Stimulated activated CD4-positive, alpha-beta T cell treated with anti-CD3 and anti-CD28 coated beads, Interleukin-15, amount 100 ng/mL, for 1 hour (primary cell): ENCODE results near the gene TOMM20.
"Not testable (repeated sequence)": the region's sequence is repeated elsewhere in the genome, so short reads cannot be mapped to it uniquely, and the experiment has no call there.

Source experiments
- DNase-seq, 2 donors: peaks; one replicate each; pipeline ENCODE4 v3.0.0-alpha.2; 2020; ENCODE audit warnings: low read depth in 1 of 2, low spot score in 1 of 2

TOMM20 gene

DNA sequence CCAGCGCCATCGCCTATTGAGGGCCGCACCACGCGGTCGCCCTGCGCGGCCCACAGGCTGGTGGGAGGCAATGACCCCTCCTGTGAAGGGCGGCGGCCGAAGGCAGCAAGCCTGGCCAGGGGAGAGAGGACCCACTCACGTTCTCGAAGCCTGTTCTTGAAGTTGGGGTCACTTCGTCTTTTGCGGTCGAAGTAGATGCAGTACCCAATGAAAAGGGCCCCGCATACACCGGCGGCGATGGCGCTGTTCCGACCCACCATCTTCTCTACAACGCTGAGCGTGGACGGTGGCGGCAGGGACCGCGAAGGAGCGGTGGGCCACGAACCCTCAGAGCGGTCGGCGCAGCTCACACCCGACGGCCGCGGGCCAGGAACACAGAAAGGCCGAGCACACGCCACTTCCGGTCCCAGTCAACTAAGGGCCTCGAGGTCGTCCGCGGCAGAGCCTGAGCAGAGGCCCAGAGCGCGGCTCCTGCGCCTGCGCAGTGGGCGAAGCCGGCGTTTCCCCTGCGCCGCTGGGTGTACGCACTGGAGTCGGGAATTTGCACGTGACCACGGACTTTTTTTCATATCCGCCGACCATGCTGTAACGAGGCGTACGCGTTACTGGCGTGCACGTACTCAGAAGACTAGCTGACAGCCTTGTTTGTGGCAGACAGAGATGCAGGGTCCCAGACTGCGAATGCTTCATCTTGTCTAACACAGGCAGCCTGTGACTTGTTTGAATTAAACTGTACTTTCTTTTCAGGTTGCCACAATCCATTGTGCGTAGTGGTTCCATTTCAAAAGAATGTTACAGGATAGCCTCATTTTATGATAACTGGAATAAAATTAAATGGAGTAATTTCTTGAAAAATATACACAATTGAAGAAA lies at the start of gene TOMM20:
Gene TOMM20, minus strand, starts transcription at position 382 of the 873 bp plus-strand sequence. Its CDS starts 122 bp downstream, at position 260.
- DNase-seq: peak; percentile 88 to 91

DNA sequence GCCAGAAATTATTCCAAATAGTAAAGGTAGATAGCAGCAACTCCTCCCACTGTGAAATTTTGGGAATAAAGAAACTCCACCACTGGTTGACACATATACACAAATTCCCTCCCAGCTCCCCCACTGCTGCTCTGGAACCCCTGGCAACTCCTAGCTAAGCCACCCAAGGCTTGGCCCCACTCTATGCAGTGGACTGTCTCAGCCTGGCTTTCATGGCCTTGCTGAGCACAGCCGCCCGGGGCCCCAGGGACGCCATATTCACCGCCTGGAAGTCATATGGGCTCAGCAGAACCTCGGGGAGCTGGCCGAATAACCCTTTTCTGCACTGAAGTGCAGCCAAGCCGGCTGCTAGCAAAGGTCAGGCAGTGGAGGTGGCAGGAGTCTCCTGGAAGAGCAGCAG lies 47.8 kb upstream of the TOMM20 start:
- no peak for DNase-seq

DNA sequence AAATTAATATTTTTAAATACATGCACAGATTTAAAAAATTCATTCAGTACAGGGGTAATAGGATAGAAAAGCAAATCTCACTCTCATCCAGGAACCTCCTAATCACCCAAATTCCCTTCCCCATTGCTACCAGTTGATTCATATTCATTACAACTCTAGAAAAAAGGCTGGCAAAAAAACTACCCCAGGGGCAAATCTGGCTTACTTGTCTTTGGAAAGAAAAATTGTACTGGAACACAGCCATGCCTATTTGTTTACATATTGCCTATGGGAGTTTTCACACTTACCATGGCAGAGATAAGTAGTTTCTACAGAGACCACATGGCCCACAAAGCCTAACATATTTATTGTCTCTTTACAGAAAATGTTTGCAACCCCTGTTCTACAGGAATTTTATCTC lies 41.3 kb upstream of the TOMM20 start:
- no peak for DNase-seq

DNA sequence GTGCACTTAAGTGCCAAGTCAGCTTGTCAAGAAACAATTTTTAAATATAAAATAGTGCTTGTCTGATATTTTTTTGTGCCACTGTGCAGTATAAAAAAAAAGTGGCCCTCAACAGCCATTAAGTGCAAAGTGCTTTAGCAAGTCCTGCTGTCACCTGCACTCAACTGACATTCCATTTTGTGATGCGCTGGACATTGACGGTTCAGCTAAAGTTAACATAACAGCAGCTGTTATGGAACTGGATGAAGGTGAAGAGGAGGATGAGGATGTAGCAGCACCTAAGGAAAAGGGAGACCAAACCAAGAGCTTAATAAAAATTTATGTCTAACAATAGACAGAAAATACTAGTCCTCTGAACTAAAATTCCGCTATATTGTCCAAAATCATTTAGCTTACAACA lies 39.7 kb upstream of the TOMM20 start:
- DNase-seq: no peak

DNA sequence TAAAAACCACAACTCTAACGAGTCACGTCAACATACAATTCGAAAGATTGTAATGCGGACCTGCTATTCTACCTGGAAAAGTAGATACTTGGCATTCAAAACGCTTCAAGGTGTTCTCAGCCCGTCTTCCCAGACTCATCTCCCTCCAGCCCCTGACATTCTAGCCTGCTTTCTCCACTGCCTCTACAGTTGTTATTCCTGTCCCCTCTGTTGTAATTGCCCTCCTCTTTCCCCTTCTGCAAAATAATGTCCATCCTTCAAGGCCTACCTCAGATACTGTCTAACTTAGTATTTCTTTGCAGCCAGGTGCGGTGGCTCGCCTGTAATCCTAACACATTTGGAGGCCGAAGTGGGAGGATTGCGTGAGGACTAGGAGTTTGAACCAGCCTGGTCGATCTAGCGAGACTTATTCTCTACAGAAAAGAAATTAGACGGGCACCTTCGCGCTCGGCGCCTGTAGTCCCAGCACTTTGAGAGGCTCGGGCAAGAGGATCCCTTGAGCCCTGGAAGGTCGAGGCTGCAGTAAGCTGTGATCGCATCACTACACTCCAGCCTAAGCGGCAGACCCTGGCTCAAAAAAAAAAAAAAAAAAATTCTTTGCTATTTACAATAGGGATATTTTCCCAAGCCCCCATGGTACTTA lies 33.2 kb upstream of the TOMM20 start:
- DNase-seq: no peak

DNA sequence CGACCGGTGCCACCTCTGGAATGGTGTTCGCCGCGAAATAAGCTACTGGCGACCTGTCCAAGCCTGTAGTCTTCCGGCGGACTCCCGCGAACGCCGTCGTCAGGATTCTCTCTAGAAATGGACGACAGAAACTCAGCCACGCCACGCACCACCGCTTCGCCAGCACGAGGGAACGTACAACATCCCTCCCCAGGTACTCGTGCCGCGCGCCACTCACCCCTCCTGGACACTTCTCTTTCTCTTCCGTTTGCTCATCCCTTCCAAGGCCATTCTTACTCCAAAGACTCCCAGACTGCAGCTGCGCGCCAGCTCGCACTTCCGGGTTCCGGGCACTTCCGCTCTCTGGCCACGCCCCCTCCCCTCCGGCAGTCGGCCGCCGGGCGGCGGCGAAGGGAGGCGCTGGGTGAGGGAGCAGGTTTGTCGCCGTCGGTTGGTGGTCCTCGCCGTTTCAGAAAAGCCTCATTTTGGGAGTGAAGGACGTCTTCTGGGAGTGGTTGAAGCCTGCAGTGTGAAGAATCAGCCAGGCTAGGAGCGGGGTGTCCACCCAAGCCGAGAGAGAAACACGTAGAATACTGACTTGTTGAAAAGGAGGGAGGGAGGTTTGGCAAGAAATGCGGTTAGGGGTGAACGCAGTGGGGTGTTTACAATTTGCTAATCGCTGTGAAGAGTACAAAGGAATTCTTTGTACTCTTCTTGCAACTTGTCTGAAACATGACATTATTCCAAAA lies 32.5 kb upstream of the TOMM20 start, which contains the start of gene RBM34:
Gene RBM34, minus strand, starts transcription at position 294 of the 728 bp plus-strand sequence. Its CDS starts 24 bp downstream, at position 270.
- DNase-seq: peak; percentile 82 to 89

DNA sequence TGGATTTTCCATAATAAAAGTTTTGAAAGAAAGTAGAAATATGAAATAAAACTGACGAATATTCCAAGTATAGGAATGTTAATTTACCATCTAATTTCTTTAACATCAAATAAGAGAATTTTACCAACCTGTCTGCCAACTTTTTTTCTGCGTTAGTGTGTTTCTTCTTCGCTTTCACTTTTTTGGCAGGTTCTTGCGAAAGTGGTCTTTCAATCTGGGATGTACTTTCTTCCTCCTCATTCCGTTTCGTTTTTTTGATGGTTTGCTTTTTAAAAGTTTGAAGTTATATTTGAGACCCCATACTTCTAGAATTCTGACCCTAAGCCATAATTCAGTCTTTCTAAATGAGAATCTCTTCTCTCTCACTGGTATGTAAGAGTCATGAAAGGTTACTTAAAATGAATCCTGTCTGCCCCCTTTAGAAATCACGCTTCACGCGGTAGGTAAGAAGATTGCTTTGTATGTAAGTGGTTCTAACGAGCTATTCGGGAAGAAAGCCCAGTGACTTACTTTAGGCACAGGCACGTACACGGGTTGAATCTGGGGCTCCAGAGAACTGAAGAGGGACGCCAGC lies 31.8 kb upstream of the TOMM20 start:
- no peak for DNase-seq

DNA sequence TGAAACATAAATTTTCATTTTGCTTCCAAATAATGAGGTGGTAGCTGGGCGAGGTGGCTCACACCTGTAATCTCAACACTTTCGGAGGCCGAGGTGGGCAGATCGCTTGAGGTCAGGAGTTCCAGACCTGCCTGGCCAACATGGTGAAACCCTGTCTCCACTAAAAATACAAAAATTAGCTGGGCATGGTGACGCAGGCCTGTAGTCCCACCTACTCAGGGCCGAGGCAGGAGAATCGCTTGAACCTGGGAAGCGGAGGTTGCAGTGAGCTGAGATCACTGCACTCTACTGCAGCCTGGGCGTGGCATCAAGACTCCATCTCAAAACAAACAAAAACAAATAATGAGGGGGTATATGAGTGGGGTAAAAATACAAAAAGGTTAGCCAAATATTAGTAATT lies 31.3 kb upstream of the TOMM20 start:
- not testable (repeated sequence) for DNase-seq

DNA sequence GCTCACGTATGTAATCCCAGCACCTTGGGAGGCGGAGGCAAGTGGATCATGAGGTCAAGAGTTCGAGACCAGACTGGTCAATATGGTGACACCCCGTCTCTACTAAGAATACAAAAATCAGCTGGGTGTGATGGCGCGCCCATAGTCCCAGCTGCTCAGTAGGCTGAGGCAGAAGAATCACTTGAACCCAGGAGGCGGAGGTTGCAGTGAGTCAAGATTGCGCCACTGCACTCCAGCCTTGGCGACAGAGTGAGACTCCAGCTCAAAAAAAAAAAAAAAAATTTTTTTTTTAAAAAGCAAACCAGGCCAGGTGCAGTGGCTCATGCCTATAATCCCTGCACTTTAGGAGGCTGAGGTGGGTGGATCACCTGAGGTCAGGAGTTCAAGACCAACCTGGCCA lies 30.6 kb upstream of the TOMM20 start:
- DNase-seq: not testable (repeated sequence)

DNA sequence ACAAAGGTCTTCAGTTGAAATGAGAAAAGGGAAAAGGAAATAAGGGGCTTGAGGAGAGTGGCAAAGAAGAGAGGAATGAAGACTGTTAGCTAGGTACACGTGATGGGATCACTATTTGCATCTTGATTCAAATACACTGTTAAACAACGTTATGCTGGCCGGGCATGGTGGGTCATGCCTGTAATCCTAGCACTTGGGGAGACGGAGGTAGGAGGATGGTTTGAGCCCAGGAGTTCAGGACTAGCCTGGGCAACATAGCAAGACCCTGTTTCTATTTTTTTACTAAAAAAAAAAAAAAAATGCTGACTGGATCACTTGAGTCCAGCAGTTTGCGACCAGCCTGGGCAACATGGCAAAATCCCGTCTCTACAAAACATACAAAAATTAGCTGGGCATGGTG lies 30.0 kb upstream of the TOMM20 start:
- DNase-seq: no peak

DNA sequence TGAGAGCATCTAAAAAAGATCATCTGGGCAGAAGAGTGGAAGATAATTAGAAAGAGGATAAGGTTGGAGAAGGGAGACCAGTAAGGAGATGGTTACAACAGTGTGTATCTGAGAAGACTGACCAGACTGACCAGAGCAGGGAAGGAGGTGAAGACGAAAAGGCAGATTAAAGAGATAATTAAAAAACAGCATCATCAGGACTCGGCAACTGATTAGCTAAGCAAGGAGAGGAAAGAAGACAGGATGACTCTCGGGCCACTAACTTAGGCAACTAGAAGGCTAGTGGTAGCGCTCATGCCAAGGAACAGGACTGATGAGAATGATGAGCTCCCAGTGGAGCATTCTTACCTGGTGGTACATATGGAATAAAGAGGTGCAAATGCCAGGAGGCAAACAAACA lies 28.5 kb upstream of the TOMM20 start:
- DNase-seq: no peak

DNA sequence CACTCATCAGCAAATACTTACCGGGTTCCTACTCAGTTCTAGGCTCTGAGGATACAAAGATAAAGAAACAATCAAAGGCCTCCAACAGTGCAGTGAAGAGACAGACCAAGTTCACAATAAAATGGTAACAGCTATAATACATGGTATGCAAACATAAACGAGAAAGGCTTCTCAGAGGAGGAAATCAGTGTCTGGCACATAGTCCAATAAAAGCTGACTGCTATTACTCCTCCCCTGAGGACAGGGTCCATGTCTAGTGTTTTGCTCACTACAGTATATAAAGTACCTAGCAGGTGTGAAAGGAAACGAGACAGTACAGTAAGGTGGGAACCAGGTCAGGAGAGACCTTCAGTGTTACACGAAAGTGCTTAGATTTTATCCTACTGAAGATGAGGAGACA lies 28.1 kb upstream of the TOMM20 start:
- no peak for DNase-seq

DNA sequence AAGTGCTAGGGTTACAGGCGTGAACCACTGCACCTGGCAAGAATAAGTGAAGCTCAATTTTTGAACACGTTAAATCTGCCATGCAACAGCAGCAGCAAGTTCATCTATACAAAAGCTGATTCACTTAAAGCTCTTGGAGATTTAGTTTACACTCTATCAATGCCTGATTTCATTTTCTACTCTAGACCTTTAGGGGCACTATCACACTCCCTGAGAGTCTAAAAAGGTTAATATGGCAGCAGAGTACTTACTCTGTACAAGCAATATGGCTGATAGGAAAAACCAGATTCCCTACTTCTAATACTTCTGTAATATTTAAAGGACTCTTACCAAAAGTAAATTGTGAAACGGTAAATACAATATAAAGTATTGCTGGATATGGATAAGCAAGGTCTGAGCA lies 27.6 kb upstream of the TOMM20 start:
- DNase-seq: no peak

DNA sequence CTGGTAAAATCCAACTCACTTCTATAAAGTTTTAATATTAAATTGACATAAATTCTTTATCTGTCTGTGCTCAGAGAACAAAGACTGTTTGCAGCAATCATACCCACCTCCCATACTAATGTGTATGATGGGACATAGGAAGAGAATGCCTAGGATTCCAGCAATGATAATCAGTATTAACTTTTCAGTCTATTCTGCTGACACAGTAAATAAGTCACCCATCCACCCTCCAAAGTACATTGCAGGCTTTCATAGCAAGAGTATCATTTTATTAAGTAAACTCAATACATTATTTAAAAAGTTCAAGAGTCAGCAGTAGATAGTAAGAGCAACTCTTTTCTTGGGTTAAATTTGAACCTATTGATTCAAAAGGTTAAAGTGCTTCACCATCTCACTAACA lies 23.6 kb upstream of the TOMM20 start:
- no peak for DNase-seq

DNA sequence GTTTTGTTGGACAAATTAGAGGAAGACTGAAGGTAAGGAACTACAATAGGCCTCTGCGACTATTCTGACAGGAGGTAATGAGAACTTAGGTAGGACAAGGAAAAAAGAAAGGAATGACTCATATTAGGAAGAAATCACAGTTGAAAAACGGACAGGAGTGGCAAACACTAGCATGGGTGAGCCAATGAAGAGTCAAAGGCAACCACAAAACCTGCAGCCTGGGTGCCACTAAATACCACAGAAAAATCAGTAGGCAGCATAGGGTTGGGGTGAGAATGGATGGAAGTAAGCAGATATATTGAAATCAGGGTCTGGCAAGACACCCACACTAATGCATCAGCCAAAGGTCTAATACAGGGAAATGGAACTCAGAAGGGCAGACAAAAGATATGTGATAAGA lies 22.4 kb upstream of the TOMM20 start:
- no peak for DNase-seq

DNA sequence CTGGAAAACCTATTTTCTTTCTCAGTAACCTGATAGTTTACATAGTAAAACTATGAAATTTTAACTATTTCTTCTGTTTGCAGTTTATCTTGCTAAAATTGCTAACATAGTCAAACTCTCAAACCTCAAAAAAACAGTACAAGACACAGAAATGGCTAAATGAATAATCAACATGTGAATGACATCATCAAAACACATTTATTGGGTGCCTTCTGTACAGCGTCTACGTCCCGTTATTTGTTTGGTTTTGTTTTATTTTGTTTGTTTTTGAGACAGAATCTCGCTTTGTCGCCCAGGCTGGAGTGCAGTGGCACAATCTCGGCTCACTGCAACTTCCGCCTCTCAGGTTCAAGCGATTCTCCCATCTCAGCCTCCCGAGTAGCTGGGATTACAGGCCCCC lies 21.2 kb upstream of the TOMM20 start:
- no peak for DNase-seq

DNA sequence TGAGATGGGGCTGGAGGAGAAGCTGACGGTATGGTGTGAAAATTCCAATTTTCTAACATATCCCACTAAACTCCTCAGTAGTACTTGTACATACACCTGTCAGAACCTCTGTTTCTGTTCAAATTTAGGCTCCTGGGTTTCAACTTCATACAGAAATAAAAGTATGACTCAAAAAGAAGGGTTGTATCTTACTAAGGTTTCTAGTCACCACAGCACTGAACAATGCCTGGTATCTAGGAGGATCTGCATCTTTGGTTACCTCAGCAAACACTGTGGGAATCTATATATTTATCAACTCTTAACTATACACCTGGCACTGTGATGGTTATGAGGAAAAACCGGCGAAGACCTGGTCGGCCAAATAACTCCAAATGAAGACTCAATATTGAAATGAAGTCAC lies 18.6 kb upstream of the TOMM20 start:
- no peak for DNase-seq

DNA sequence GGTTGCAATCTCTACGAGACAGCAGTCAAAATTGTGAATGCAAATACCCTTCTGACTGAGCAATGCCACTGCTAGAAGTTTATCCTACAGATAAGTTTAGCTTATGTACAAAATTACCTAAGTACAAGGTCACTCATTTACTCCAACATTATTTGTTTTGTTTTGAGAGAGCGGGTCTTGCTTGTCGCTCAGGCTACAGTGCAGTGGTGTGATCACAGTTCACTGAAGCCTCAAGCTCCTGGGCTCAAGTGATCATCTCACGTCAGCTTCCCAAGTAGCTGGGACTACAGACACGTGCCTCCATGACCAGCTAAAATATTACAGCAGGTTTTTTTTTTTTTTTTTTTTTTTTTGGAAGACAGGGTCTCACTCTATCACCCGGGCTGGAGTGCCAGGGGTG lies 17.0 kb upstream of the TOMM20 start:
- no peak for DNase-seq

DNA sequence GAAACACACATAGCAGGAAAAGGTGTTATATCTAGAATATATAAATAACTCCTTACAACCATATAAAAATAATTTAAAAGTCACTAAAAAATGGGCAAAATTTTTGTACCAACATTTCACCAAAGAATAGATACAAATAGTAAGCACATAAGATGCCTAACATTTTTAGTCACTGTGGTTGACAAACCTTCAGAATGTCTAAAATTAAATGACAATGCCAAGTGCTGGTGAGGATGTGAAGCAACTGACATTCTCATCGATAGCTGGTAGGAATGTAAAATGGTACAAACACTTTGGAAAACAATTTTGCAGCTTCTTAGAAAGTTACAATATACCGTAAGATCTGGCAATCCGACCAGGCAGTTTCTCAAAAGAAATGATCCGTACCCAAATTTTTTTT lies 14.4 kb upstream of the TOMM20 start:
- DNase-seq: no peak

DNA sequence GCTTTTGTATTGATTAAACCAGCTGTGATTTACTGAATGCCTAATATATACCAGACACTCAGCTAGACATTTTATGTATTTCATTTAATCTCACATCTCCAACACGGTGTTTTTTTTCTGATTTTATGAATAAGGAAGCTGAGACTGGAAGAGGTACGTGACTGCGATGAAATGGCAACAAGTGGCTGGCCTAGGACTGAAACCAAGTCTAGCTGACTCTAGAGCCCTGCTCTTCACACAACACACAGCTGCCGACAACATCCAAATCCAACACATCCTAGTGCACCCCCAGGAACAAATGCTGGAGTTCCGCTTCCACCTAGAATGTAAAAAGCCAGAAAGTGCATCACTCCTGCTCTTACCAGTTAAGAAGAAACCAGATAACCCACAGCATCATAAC lies 10.7 kb upstream of the TOMM20 start:
- no peak for DNase-seq

DNA sequence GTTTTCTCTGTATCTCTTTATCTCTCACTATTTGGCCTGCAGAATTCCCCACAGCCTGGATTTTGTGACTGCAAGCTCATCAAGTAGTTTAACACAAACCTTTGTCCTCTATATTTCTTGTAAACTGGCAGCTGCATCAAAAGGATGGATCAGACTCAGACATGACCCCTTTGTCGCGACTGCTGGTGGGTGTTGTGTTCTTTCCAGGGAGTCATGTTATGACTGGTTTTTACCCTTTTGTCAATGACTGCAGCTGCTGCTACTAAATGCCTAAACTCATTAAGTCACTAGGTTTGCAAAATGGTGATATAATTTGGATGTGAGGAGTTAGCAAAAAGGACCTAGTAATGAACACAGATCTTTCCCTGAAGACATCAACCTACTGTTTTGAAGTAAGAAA lies 10.2 kb upstream of the TOMM20 start:
- DNase-seq: no peak

DNA sequence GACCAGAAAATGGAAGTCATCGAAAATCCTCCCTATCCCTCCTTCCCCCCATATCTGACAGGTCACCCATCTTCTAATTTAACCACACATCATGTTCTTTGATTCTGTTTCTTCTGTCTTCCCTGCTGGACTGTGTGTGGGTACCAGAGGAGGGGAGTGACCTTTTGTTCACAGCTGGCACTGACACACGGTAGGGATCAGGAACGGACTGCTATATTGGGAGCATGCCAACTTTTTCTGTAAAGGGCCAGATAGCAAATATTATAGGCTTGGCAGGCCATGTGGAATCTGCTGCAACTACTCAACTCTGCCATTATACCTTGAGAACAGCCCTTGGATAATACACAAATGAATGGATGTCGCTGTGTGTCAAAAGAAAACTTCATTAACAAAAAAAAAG lies 7.5 kb upstream of the TOMM20 start:
- no peak for DNase-seq
